ENCODE results near the gene CNOT2. TPM values are rescaled to one million over a fixed set of nuclear protein-coding genes. Genes with fewer than 3 reads are reported as not detected.

Gene CNOT2
- total RNA-seq, 1 donor: 135 TPM

DNA sequence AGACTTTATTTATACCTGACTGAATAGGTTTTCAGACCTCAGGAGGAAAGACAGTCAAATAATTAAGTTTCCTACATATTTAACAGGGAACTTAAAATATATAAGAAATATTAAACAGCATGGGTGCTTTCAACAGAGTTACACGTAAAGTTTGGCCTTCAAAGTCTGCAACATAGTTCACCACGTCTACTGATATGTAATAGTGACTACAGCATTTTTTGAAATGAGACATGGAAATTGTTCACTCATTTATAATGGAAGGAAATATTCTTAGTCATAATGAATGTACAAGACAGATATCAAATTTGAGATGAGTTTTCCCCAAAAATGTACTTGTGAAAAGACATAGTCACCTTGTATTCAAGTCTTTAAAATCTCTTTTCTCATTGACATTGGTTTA is 66.1 kb downstream of the CNOT2 start:
- TF ChIP-seq, protein P1, sequence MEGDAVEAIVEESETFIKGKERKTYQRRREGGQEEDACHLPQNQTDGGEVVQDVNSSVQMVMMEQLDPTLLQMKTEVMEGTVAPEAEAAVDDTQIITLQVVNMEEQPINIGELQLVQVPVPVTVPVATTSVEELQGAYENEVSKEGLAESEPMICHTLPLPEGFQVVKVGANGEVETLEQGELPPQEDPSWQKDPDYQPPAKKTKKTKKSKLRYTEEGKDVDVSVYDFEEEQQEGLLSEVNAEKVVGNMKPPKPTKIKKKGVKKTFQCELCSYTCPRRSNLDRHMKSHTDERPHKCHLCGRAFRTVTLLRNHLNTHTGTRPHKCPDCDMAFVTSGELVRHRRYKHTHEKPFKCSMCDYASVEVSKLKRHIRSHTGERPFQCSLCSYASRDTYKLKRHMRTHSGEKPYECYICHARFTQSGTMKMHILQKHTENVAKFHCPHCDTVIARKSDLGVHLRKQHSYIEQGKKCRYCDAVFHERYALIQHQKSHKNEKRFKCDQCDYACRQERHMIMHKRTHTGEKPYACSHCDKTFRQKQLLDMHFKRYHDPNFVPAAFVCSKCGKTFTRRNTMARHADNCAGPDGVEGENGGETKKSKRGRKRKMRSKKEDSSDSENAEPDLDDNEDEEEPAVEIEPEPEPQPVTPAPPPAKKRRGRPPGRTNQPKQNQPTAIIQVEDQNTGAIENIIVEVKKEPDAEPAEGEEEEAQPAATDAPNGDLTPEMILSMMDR (IDR thresholded peaks at IDR 0.05; ENCODE audit: insufficient read depth, low read length): no peak
- no peak overlapping the region for H3K4me3 ChIP-seq (ENCODE audit: low read depth, low read length)
- DNase-seq (ENCODE audit: low read depth): peak; percentile 3

DNA sequence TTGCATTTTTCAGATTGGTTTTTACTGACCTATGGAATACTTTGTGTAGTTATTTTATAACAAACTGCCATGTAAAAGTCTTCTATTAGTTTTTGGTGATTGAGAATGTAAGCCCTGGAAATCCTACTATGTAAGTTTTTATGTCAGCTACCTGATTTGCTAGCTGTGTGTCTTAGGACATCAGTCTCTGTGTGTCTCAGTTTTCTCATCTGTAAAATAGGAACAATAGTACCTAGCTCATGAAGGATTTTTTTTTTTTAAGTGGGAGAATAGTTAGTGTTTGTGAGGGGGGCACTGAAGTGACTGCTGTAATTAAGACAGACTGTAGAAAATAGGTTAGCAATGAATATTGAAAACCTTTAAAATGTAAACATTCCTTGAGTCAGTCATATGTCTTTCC is 70.9 kb downstream of the CNOT2 start:
- TF ChIP-seq, protein P1 (IDR thresholded peaks at IDR 0.05; ENCODE audit: insufficient read depth, low read length): no peak

DNA sequence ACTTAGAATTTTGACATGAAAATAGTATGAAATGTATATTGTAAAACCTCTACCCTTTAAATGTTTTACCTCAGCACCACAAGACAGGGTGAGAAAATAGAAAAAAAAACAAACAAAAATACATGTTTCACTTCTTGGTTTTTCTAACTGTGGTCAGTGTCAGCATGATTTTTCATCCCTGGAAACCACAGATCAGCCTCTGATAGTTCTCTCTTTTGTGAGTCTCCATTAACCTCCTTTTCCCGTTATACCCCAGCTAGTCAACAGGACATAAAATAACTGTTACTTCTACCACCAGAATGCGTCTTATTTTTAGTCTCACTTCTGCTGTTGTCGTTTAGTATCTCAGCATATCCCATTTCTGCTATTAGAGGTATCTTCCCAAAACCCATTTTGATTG is 74.5 kb downstream of the CNOT2 start:
- H3K4me3 ChIP-seq (ENCODE audit: low read depth, low read length): no peak overlapping the region
- DNase-seq (ENCODE audit: low read depth): no peak
- TF ChIP-seq, protein P1 (IDR thresholded peaks at IDR 0.05; ENCODE audit: insufficient read depth, low read length): no peak

More for the DNA sequence above, 70.9 kb downstream of the CNOT2 start:
- no peak overlapping the region for H3K4me3 ChIP-seq (ENCODE audit: low read depth, low read length)
- no peak for DNase-seq (ENCODE audit: low read depth)

- TF ChIP-seq, protein P1 (IDR thresholded peaks at IDR 0.05; ENCODE audit: insufficient read depth, low read length): no peak
- no peak for DNase-seq (ENCODE audit: low read depth)
- H3K4me3 ChIP-seq (ENCODE audit: low read depth, low read length): no peak overlapping the region
Measured at GRCh38 chr12:70319605-70320004, 76.4 kb downstream of the CNOT2 start.

GRCh38 chr12:70321191-70321590 is 78.0 kb downstream of the CNOT2 start:
- H3K4me3 ChIP-seq (ENCODE audit: low read depth, low read length): no peak overlapping the region
- TF ChIP-seq, protein P1 (IDR thresholded peaks at IDR 0.05; ENCODE audit: insufficient read depth, low read length): no peak
- no peak for DNase-seq (ENCODE audit: low read depth)

- DNase-seq (ENCODE audit: low read depth): no peak
- TF ChIP-seq, protein P1 (IDR thresholded peaks at IDR 0.05; ENCODE audit: insufficient read depth, low read length): no peak
- H3K4me3 ChIP-seq (ENCODE audit: low read depth, low read length): no peak overlapping the region
Measured at GRCh38 chr12:70327541-70327940, 84.3 kb downstream of the CNOT2 start.

- TF ChIP-seq, protein P1 (IDR thresholded peaks at IDR 0.05; ENCODE audit: insufficient read depth, low read length): no peak
- no peak overlapping the region for H3K4me3 ChIP-seq (ENCODE audit: low read depth, low read length)
- DNase-seq (ENCODE audit: low read depth): no peak
Measured at GRCh38 chr12:70329728-70330127, 86.5 kb downstream of the CNOT2 start.

Data from fibroblast of the aortic adventitia (primary cell).